Uterus (tissue), 2 donors: ENCODE results near the gene MAP4K4.

Source experiments
- CTCF ChIP-seq, 4 experiments: fragments of 200-600 bp in 2 of 4; fragments of 450-650 bp in 2 of 4; sonication (generic) in 2 of 4; IDR thresholded peaks; one replicate each; pipeline ENCODE4 v1.5.1; 2016 to 2019; ENCODE audit warnings: antibody characterized with exemption in 4 of 4, mild to moderate bottlenecking in 2 of 4, moderate library complexity in 1 of 4
- POLR2A ChIP-seq, 2 donors: fragments of 450-650 bp; IDR thresholded peaks; one replicate each; pipeline ENCODE4 v1.6.1; 2016; ENCODE audit warnings: antibody characterized with exemption in 2 of 2, mild to moderate bottlenecking in 1 of 2, moderate library complexity in 1 of 2

DNA sequence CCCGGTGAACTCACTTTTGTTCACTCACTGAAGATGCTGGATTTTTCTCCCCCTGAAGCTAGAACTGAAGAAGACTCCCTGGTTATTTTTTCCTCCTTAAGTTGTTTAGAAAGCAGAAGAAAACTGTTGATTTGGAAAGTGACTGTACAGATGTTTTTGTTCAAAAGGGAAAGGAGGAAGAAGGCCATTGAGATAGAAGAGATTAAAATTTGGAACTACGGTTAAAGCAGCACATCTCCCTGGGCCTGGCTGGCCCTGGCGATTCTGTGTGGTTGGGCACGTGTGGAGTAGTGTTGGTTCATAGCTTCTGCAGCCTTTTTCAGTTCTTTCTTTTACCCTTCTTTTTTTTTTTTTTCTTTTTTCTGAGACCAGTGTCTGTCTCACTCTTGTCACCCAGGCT lies 109.2 kb downstream of the MAP4K4 start:
- TF ChIP-seq POLR2A (IDR thresholded peaks at IDR 0.05) (no peak), CTCF (IDR thresholded peaks at IDR 0.05) (no peak)
